ENCODE results near the gene AMOTL1. TPM values are rescaled to one million over a fixed set of nuclear protein-coding genes. Genes with fewer than 3 reads are reported as not detected.
"Not testable (repeated sequence)": the region's sequence is repeated elsewhere in the genome, so short reads cannot be mapped to it uniquely, and the experiment has no call there.

Gene AMOTL1
- total and polyA plus RNA-seq, 7 donors: 0.69 to 161 (median 96.3) TPM

- H3K9me3 ChIP-seq: no peaks in the 10 kb centered on the region
- H3K4me1 ChIP-seq: peaks cover 0 to 54% (median 34%) of the 10 kb centered on the region in 4 donors
- TF ChIP-seq EP300 (IDR thresholded peaks at IDR 0.05) (no peak), POLR2A (IDR thresholded peaks at IDR 0.05) (no peak), CTCF (IDR thresholded peaks at IDR 0.05) (no peak), POLR2AphosphoS5 (IDR thresholded peaks at IDR 0.05) (no peak)
- no peaks in the 10 kb centered on the region for H3K27me3 ChIP-seq
- no peak for DNase-seq
- no peak overlapping the region for H3K4me3 ChIP-seq
- peaks cover 0 to 22% (median 5%) of the 10 kb centered on the region in 4 donors for H3K36me3 ChIP-seq
- peak overlapping the region; percentile 65 to 79 (median 74) for H3K27ac ChIP-seq
- intact Hi-C loops (cut with DNase I): loop anchor here (5.0 kb wide), 1 partner anchor 57 kb away; no protein-coding TSS in a partner anchor
These were observed 75.9 kb downstream of the AMOTL1 start for GRCh38 chr11:94844031-94844430.

- WGBS, 2 donors: 13 to 53% methylated on average over 3 of the region's 3 CpGs
- peak; percentile 74 for DNase-seq
- intact Hi-C loops (cut with DNase I): loop anchor here (5.0 kb wide), 1 partner anchor 103 kb away; no protein-coding TSS in a partner anchor
- H3K36me3 ChIP-seq: peaks cover 0 to 18% (median 7%) of the 10 kb centered on the region in 4 donors
- H3K27ac ChIP-seq: peak overlapping the region; percentile 65 to 79 (median 74)
- H3K4me3 ChIP-seq: no peak overlapping the region
- no peaks in the 10 kb centered on the region for H3K27me3 ChIP-seq
- H3K4me1 ChIP-seq: peaks cover 0 to 65% (median 37%) of the 10 kb centered on the region in 4 donors
- no peaks in the 10 kb centered on the region for H3K9me3 ChIP-seq
- TF ChIP-seq CTCF (IDR thresholded peaks at IDR 0.05): no peak
- TF ChIP-seq EP300 (IDR thresholded peaks at IDR 0.05): peak in 3 of 4 donors; percentile 52 to 81 (median 69)
- TF ChIP-seq POLR2AphosphoS5 (IDR thresholded peaks at IDR 0.05): peak in 3 of 4 donors; percentile 64 to 73 (median 70)
These were observed 77.5 kb downstream of the AMOTL1 start for GRCh38 chr11:94845622-94846021.

- H3K27me3 ChIP-seq: no peaks in the 10 kb centered on the region
- no peaks in the 10 kb centered on the region for H3K9me3 ChIP-seq
- H3K27ac ChIP-seq: no peak overlapping the region
- no peak overlapping the region for H3K4me3 ChIP-seq
- DNase-seq: no peak
- H3K4me1 ChIP-seq: peaks cover 0 to 41% (median 28%) of the 10 kb centered on the region in 4 donors
- 85 to 89% methylated on average over 9 of the region's 9 CpGs for WGBS, 2 donors
- peaks cover 9 to 49% (median 19%) of the 10 kb centered on the region in 4 donors for H3K36me3 ChIP-seq
- intact Hi-C loops (cut with DNase I): loop anchor here (5.0 kb wide), 1 partner anchor 108 kb away; no protein-coding TSS in a partner anchor
- TF ChIP-seq POLR2A (IDR thresholded peaks at IDR 0.05) (no peak), CTCF (IDR thresholded peaks at IDR 0.05) (no peak), EP300 (IDR thresholded peaks at IDR 0.05) (no peak)
These were observed 81.7 kb downstream of the AMOTL1 start for GRCh38 chr11:94849839-94850238.

GRCh38 chr11:94851864-94852636, 83.9 kb downstream of the AMOTL1 start:
- no peaks in the 10 kb centered on the region for H3K27me3 ChIP-seq
- H3K4me1 ChIP-seq: peaks cover 0 to 19% (median 9%) of the 10 kb centered on the region in 4 donors
- WGBS, 2 donors: 92 to 97% methylated on average over 3 of the region's 3 CpGs
- H3K27ac ChIP-seq: no peak overlapping the region
- H3K36me3 ChIP-seq: peaks cover 15 to 71% (median 30%) of the 10 kb centered on the region in 4 donors
- no peak overlapping the region for H3K4me3 ChIP-seq
- no peaks in the 10 kb centered on the region for H3K9me3 ChIP-seq
- TF ChIP-seq POLR2AphosphoS5 (IDR thresholded peaks at IDR 0.05) (no peak), POLR2A (IDR thresholded peaks at IDR 0.05) (no peak)
- no peak for DNase-seq
- intact Hi-C loops (cut with DNase I): no loop called here

- H3K27me3 ChIP-seq; DNase-seq; H3K9me3 ChIP-seq; H3K27ac ChIP-seq; H3K4me3 ChIP-seq; intact Hi-C loops (cut with DNase I): not testable (repeated sequence)
- Histone ChIP-seq H3K4me1 (peaks cover 0 to 14% (median 5%) of the 10 kb centered on the region in 4 donors), H3K36me3 (peaks cover 22 to 84% (median 41%) of the 10 kb centered on the region in 4 donors)
- 74 to 91% methylated on average over 4 of the region's 4 CpGs for WGBS, 2 donors
These were observed 85.1 kb downstream of the AMOTL1 start for GRCh38 chr11:94853288-94853687.

Data from sigmoid colon (tissue), 7 donors.